Karpas-422 (cell line): ENCODE data around the gene PDE4A. TPM values are rescaled to one million over a fixed set of nuclear protein-coding genes. Genes with fewer than 3 reads are reported as not detected.
"Not testable (repeated sequence)": the region's sequence is repeated elsewhere in the genome, so short reads cannot be mapped to it uniquely, and the experiment has no call there.

Experiments used
- DNase-seq: peaks from one replicate; pipeline ENCODE4 v3.0.0-alpha.2; 2015
- H2AFZ ChIP-seq: fragments of 200-600 bp; sonication (generic); 2 replicates; pipeline ENCODE4 v1.6.1; 2014; ENCODE audit warnings: antibody characterized with exemption, low read length, mixed read lengths
- H3K27ac ChIP-seq: fragments of 200-600 bp; sonication (generic); 2 replicates; pipeline ENCODE4 v1.5.1; 2014; ENCODE audit warnings: mild to moderate bottlenecking, low read length, moderate library complexity
- H3K27me3 ChIP-seq: fragments of 200-600 bp; sonication (generic); 2 replicates; pipeline ENCODE4 v1.6.1; 2014; ENCODE audit warnings: low read length, mixed read lengths
- H3K36me3 ChIP-seq: fragments of 200-600 bp; sonication (generic); 2 replicates; pipeline ENCODE4 v1.6.1; 2014; ENCODE audit warnings: low read length, mixed read lengths; ENCODE audit not compliant: insufficient read depth
- H3K4me1 ChIP-seq: fragments of 200-600 bp; sonication (generic); 2 replicates; pipeline ENCODE4 v1.6.1; 2014; ENCODE audit warnings: mild to moderate bottlenecking, low read length, mixed read lengths
- H3K4me2 ChIP-seq: fragments of 200-600 bp; sonication (generic); 2 replicates; pipeline ENCODE4 v1.6.1; 2014; ENCODE audit warnings: low read length, low read depth, mild to moderate bottlenecking; ENCODE audit not compliant: poor library complexity, severe bottlenecking
- H3K4me3 ChIP-seq: fragments of 200-600 bp; sonication (generic); 2 replicates; pipeline ENCODE4 v1.5.1; 2014; ENCODE audit warnings: mild to moderate bottlenecking, antibody characterized with exemption, low read length, mixed read lengths
- H3K79me2 ChIP-seq: fragments of 200-600 bp; sonication (generic); 2 replicates; pipeline ENCODE4 v1.6.1; 2014; ENCODE audit warnings: mild to moderate bottlenecking, low read length, mixed read lengths
- H3K9ac ChIP-seq: fragments of 200-600 bp; sonication (generic); 2 replicates; pipeline ENCODE4 v1.6.0; 2014; ENCODE audit warnings: low read length
- H3K9me2 ChIP-seq: fragments of 200-600 bp; sonication (generic), shearing (Covaris generic); replicated peaks from 2 replicates; pipeline ENCODE4 v1.6.0; 2014; ENCODE audit warnings: mild to moderate bottlenecking, low read length, moderate library complexity; ENCODE audit not compliant: insufficient read depth
- H3K9me3 ChIP-seq: fragments of 300-700, 200-600 bp; sonication (generic); 2 replicates; pipeline ENCODE4 v1.6.1; 2014; ENCODE audit warnings: low read length, mixed read lengths
- H4K20me1 ChIP-seq: fragments of 200-600 bp; sonication (generic); 2 replicates; pipeline ENCODE4 v1.6.1; 2014; ENCODE audit warnings: mild to moderate bottlenecking, antibody characterized with exemption, low read length, low read depth; ENCODE audit not compliant: insufficient read depth
- total RNA-seq: library from RNA; depleted of rRNA; stranded (reverse); fragments of >200 nt; shearing (Covaris generic); gene quantifications from 2 replicates; pipeline ENCODE4 v1.2.3, GENCODE V29; 2014; ENCODE audit warnings: low replicate concordance; rRNA removed

Gene PDE4A
- total RNA-seq, result 2.6 and 2.9 TPM in 2 replicates

DNA sequence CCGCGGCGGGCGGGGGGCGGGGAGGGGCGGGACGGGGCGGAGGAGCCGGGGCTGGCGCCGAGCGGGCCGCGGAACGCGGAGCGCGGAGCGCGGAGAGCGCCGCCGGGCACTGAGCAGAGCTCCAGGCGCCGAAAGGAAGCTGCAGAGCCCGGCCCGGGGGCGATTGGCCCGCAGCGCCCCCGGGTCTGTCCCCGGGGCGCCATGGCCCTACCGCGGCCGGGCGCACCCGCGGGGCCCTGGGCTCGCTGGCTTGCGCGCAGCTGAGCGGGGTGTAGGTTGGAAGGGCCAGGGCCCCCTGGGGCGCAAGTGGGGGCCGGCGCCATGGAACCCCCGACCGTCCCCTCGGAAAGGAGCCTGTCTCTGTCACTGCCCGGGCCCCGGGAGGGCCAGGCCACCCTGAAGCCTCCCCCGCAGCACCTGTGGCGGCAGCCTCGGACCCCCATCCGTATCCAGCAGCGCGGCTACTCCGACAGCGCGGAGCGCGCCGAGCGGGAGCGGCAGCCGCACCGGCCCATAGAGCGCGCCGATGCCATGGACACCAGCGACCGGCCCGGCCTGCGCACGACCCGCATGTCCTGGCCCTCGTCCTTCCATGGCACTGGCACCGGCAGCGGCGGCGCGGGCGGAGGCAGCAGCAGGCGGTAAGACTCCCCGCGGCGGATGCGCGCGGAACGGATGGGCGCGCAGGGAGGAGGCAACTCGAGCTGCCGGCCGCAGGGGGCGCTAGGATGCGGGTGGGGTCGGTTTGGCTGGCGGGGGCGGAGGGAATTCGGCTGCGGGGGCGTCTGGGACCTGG, at the start of gene PDE4A:
PDE4A (plus strand) TSS at position 95 of the 796 bp plus-strand sequence; CDS start at position 322, 227 bp downstream.
- H3K4me3 ChIP-seq, result peak within 1 kb of the TSS; percentile 62
- H3K27ac ChIP-seq, result no peak within 1 kb of the TSS
- peaks cover 47% of the 10 kb centered on the region for H3K4me1 ChIP-seq
- peak within 1 kb of the TSS; percentile 96; the same call in 1 of the 2 replicates for H2AFZ ChIP-seq
- peak; percentile 69 for DNase-seq
- no peaks in the 10 kb centered on the region; the same call in 1 of the 2 replicates for H3K27me3 ChIP-seq
- no peaks in the 10 kb centered on the region for H4K20me1 ChIP-seq
- H3K9me3 ChIP-seq, result no peaks in the 10 kb centered on the region
- H3K9ac ChIP-seq, result peak within 1 kb of the TSS; percentile 66
- no peaks in the 10 kb centered on the region for H3K36me3 ChIP-seq
- H3K4me2 ChIP-seq, result peak within 1 kb of the TSS; percentile 79
- H3K79me2 ChIP-seq, result no peaks in the 10 kb centered on the region
- no peaks in the 10 kb centered on the region for H3K9me2 ChIP-seq

DNA sequence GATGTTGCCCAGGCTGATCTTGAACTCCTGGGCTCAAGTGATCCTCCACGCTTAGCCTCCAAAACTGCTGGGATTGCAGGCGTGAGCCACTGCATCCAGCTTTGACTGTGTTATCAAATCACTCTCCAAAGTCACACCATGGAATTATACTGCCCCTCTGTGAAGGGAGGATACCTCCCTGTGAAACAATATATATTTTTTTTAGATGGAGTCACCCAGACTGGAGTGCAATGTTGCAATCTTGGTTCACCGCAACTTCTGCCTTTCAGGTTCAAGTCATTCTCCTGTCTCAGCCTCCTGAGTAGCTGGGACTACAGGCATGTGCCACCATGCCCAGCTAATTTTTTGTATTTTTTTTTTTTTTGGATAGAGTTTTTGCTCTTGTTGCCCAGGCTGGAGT, 47.6 kb upstream of the PDE4A start:
- Histone ChIP-seq H3K4me3 (no peak overlapping the region), H3K36me3 (peaks cover 13% of the 10 kb centered on the region), H4K20me1 (no peaks in the 10 kb centered on the region), H3K4me2 (no peak overlapping the region), H3K4me1 (peaks cover 3% of the 10 kb centered on the region; the same call in 1 of the 2 replicates), H3K9me2 (no peaks in the 10 kb centered on the region), H3K79me2 (no peaks in the 10 kb centered on the region), H2AFZ (no peak overlapping the region), H3K9ac (no peak overlapping the region), H3K27me3 (no peaks in the 10 kb centered on the region), H3K9me3 (no peaks in the 10 kb centered on the region), H3K27ac (no peak overlapping the region)
- no peak for DNase-seq

DNA sequence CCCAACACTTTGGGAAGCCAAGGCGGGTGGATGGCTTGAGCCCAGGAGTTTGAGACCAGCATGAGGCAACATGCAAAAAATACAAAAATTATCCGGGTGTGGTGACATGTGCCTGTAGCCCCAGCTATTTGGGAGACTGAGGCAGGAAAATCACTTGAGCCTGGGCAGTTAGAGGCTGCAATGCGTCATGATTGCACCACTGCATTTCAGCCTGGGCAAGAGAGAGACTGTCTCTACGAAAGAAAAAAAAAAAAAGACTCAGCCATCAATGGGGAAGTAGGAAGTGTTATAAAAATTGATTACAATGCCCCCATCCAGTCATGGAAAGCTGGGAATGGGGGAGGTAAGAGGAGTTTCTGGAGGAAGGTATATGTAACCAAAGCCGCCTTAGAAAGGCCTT, 45.4 kb upstream of the PDE4A start:
- Histone ChIP-seq H3K4me1 (peaks cover 8% of the 10 kb centered on the region), H3K4me3 (no peak overlapping the region), H3K9me3 (no peaks in the 10 kb centered on the region), H3K36me3 (peaks cover 8% of the 10 kb centered on the region), H4K20me1 (no peaks in the 10 kb centered on the region), H3K9me2 (no peaks in the 10 kb centered on the region), H2AFZ (no peak overlapping the region), H3K27me3 (no peaks in the 10 kb centered on the region), H3K9ac (no peak overlapping the region), H3K79me2 (peaks cover 12% of the 10 kb centered on the region), H3K4me2 (no peak overlapping the region), H3K27ac (no peak overlapping the region)
- no peak for DNase-seq

DNA sequence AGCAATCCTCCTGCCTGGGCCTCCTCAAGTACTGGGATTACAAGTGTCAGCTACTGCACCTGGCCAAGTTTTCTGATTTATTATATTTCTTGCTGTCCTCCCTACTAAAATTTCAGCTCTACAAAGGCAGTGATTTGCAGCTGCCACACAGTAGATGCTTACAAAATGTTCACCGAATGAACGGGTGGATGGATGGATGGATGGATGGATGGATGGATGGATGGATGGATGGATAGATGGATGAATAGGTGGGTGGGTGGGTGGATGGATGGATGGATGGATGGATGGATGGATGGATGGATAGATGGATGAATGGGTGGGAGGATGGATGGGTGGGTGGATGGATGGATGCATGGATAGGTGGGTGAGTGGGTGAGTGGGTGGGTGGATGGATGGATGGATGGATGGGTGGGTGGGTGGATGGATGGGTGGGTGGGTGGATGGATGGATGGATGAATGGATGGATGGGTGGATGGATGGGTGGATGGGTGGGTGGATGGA, 43.1 kb upstream of the PDE4A start:
- not testable (repeated sequence) for H3K9me3 ChIP-seq, H3K9me2 ChIP-seq, H3K27ac ChIP-seq, H3K4me2 ChIP-seq, H3K9ac ChIP-seq, H3K4me3 ChIP-seq, H2AFZ ChIP-seq, DNase-seq, H4K20me1 ChIP-seq, H3K36me3 ChIP-seq, H3K27me3 ChIP-seq
- Histone ChIP-seq H3K79me2 (peaks cover 15% of the 10 kb centered on the region), H3K4me1 (peaks cover 15% of the 10 kb centered on the region)

DNA sequence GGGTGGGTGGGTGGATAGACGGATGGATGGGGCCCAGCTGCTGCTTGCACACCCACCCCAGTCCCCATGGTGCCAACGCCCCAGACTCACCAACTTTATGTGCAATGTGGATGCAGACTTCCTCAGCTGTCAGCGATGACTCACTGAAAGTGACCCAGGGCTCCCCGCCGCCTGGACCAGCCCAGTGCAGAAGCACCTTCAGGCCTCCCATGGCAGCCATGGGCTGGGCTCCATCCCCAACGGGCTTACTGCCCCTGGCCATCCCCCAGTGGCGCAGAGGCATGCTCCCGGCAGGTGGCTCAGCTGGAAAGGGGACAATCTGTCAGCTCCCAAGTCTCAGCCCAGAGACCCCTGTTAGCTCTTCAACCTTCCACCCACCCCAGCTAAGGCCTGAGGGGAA, 42.2 kb upstream of the PDE4A start:
- Histone ChIP-seq H3K9me3 (no peaks in the 10 kb centered on the region), H3K79me2 (peaks cover 15% of the 10 kb centered on the region), H3K9ac (no peak overlapping the region), H3K36me3 (peaks cover 8% of the 10 kb centered on the region), H3K4me2 (no peak overlapping the region), H3K4me3 (no peak overlapping the region), H2AFZ (no peak overlapping the region), H3K9me2 (no peaks in the 10 kb centered on the region), H4K20me1 (no peaks in the 10 kb centered on the region), H3K27ac (no peak overlapping the region), H3K4me1 (peaks cover 15% of the 10 kb centered on the region), H3K27me3 (no peaks in the 10 kb centered on the region)
- DNase-seq, result no peak

DNA sequence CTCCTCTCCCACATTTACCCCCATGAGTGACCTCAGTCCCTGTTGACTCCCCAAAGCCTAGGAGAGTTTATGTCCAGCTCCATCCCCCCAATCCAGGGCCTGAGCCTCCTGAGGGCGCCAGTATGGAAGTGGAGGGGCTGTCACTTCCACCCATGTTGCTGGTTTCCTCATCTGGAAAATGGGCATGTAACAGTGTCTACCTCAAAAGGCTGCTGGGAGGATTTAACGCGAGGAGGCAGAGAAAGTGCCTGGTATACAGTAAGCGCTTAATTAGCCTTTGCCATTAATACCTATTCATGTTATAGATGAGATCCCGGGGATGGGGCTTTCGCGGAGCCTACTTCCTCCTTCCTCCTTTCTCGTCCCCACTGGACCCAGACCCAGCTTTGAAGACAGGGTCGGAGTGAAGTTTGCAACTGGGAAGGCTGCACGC, 40.4 kb upstream of the PDE4A start:
- peak; percentile 63 for DNase-seq
- peak overlapping the region; percentile 94 for H3K4me3 ChIP-seq

DNA sequence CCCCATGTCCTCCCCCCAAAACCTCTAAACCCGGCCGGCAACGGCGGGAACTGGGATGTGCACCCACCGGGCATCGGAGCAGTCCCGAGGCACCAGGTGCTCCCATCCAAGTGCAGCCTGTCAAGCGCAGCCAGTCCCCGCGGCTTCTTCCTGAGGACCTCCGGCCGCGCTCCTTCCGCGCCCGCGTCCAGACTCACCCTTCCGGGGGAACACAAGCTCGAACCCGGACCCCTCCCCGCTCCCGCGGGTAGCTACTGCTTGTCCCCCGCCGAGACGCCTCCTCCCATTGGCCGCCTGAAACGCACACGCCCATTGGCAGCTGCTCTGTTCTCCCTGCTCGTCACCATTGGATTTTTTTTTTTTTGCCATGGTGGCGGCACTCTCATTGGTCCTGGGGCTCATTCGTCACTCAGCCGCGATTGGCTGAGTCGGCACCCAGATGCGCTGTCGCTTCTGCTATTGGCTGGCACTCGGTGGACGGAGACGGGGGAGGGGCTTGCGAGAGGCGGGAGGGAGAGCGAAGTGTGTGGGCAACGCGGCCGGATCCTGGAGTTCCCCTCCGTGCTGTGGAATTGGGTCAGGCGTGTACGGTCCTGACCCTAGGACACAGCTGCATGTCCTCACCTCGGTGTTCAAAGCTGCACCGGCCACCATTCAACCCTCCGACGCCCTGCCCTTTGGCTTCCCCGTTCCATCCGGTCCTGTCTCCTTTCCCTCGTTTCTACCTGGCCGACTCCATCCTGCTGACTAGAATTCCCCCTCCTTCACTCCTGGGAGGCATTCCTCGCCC, 39.8 kb upstream of the PDE4A start, which contains the start of gene TYK2:
TYK2 (minus strand) TSS at position 260 of the 790 bp plus-strand sequence. CDS start 2,166 bp downstream, outside the sequence.
- Histone ChIP-seq H3K4me2 (peak within 1 kb of the TSS; percentile 98), H3K9ac (peak within 1 kb of the TSS; percentile 95), H3K4me1 (peaks cover 12% of the 10 kb centered on the region), H3K9me2 (no peaks in the 10 kb centered on the region), H2AFZ (peak within 1 kb of the TSS; percentile 93), H3K4me3 (peak within 1 kb of the TSS; percentile 94), H3K27me3 (no peaks in the 10 kb centered on the region), H3K79me2 (peaks cover 15% of the 10 kb centered on the region), H4K20me1 (no peaks in the 10 kb centered on the region), H3K27ac (peak within 1 kb of the TSS; percentile 41; the same call in 1 of the 2 replicates), H3K9me3 (no peaks in the 10 kb centered on the region), H3K36me3 (peaks cover 8% of the 10 kb centered on the region)
- peak; percentile 99 for DNase-seq

More for the DNA sequence above, 40.4 kb upstream of the PDE4A start:
- Histone ChIP-seq H3K9me2 (no peaks in the 10 kb centered on the region), H3K4me1 (peaks cover 12% of the 10 kb centered on the region), H3K79me2 (peaks cover 15% of the 10 kb centered on the region), H3K4me2 (peak overlapping the region; percentile 98), H3K27me3 (no peaks in the 10 kb centered on the region), H3K9ac (peak overlapping the region; percentile 95), H4K20me1 (no peaks in the 10 kb centered on the region), H2AFZ (peak overlapping the region; percentile 93), H3K9me3 (no peaks in the 10 kb centered on the region), H3K36me3 (peaks cover 8% of the 10 kb centered on the region), H3K27ac (peak overlapping the region; percentile 41; the same call in 1 of the 2 replicates)

DNA sequence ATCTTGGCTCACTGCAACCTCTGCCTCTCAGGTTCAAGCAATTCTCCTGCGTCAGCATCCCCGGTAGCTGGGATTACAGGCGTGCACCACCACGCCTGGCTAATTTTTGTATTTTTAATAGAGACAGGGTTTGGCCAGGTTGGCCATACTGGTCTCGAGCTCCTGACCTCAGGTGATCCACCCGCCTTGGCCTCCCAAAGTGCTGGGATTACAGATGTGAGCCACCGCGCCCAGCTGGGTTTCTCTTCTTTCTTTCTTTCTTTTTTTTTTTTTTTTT, 37.2 kb upstream of the PDE4A start:
- H3K9me3 ChIP-seq, H4K20me1 ChIP-seq, H3K4me2 ChIP-seq, H2AFZ ChIP-seq, H3K9ac ChIP-seq, H3K9me2 ChIP-seq, H3K36me3 ChIP-seq, H3K27ac ChIP-seq, DNase-seq, H3K4me3 ChIP-seq, H3K27me3 ChIP-seq: not testable (repeated sequence)
- H3K79me2 ChIP-seq, result peaks cover 14% of the 10 kb centered on the region
- H3K4me1 ChIP-seq, result peaks cover 12% of the 10 kb centered on the region
